Measurements from ENCODE around the gene TRPC6.

- TF ChIP-seq CTCF (conservative IDR thresholded peaks at IDR 0.05; ENCODE audit: low read length) = no peak
- no peak for TF ChIP-seq EZH2phosphoT487 (IDR thresholded peaks at IDR 0.05; ENCODE audit: borderline replicate concordance)
Observed at GRCh38 chr11:101444164-101444563, 139.6 kb downstream of the TRPC6 start.
